Measurements from ENCODE around the gene PGGT1B.
A peak's percentile ranks its signal among the peaks of the same experiment; 100 is the strongest.

PGGT1B gene

GRCh38 chr5:115179030-115179393 lies 83.7 kb downstream of the PGGT1B start:
- ChIA-PET CTCF (interaction anchor here (0.5 to 1.1 kb wide), 2 partner anchors 9 to 815 kb away, joined by 3 read pairs; no protein-coding TSS in a partner anchor), POLR2A (interaction anchor here (1.0 kb wide), 1 partner anchor 10 kb away, joined by 3 read pairs; the partner anchor contains the start of gene TRIM36)
- H3K27me3 ChIP-seq (replicated peaks in 2 of 5; ENCODE audit: control insufficient read depth in 4 of 5, insufficient read depth in 5 of 5, low read length in 4 of 5): peaks cover 28 to 79% (median 59%) of the 10 kb centered on the region in 5 experiments
- peaks cover 0 to 6% (median 0%) of the 10 kb centered on the region in 5 experiments for H3K9me3 ChIP-seq (ENCODE audit: control extremely low read depth in 1 of 5, control insufficient read depth in 4 of 5, insufficient read depth in 2 of 5, low read depth in 1 of 5, low read length in 4 of 5)
- H3K4me1 ChIP-seq (ENCODE audit: control extremely low read depth in 1 of 4, control insufficient read depth in 4 of 4, insufficient read depth in 4 of 4, low read length in 3 of 4): peaks cover 0 to 16% (median 14%) of the 10 kb centered on the region in 4 experiments
- no peaks in the 10 kb centered on the region for H3K36me3 ChIP-seq (ENCODE audit: control insufficient read depth in 4 of 4, insufficient read depth in 4 of 4, low read length in 3 of 4)
- H3K27ac ChIP-seq (ENCODE audit: insufficient read depth in 1 of 2, low read depth in 1 of 2, low read length in 2 of 2, poor library complexity in 1 of 2, severe bottlenecking in 2 of 2): no peak overlapping the region
- peak in 1 of 3 donors; percentile 21 for DNase-seq
- 30% methylated on average over 14 of the region's 30 CpGs for WGBS (ENCODE audit: insufficient coverage)
- H3K4me3 ChIP-seq (ENCODE audit: control insufficient read depth in 1 of 7, extremely low read depth in 1 of 7, insufficient read depth in 4 of 7, low read depth in 2 of 7, low read length in 6 of 7): peak overlapping the region in 2 of 7 experiments; percentile 58 to 61

GRCh38 chr5:115170929-115171510 lies 91.7 kb downstream of the PGGT1B start:
- ChIA-PET CTCF (interaction anchor here (1.2 to 1.7 kb wide), 3 partner anchors 16 to 74 kb away, joined by 3 to 4 read pairs (median 3); no protein-coding TSS in a partner anchor), POLR2A (no interaction called here)
- Histone ChIP-seq H3K9me3 (ENCODE audit: control extremely low read depth in 1 of 5, control insufficient read depth in 4 of 5, insufficient read depth in 2 of 5, low read depth in 1 of 5, low read length in 4 of 5) (peaks cover 0 to 19% (median 13%) of the 10 kb centered on the region in 5 experiments), H3K27me3 (replicated peaks in 2 of 5; ENCODE audit: control insufficient read depth in 4 of 5, insufficient read depth in 5 of 5, low read length in 4 of 5) (peaks cover 18 to 92% (median 35%) of the 10 kb centered on the region in 5 experiments), H3K27ac (ENCODE audit: insufficient read depth in 1 of 2, low read depth in 1 of 2, low read length in 2 of 2, poor library complexity in 1 of 2, severe bottlenecking in 2 of 2) (no peak overlapping the region), H3K4me3 (ENCODE audit: control insufficient read depth in 1 of 7, extremely low read depth in 1 of 7, insufficient read depth in 4 of 7, low read depth in 2 of 7, low read length in 6 of 7) (peak overlapping the region in 6 of 7 experiments; percentile 38 to 78 (median 64)), H3K4me1 (ENCODE audit: control extremely low read depth in 1 of 4, control insufficient read depth in 4 of 4, insufficient read depth in 4 of 4, low read length in 3 of 4) (peaks cover 6 to 25% (median 22%) of the 10 kb centered on the region in 4 experiments), H3K36me3 (ENCODE audit: control insufficient read depth in 4 of 4, insufficient read depth in 4 of 4, low read length in 3 of 4) (no peaks in the 10 kb centered on the region)
- 10% methylated on average over 10 of the region's 16 CpGs for WGBS (ENCODE audit: insufficient coverage)
- no peak for DNase-seq

- DNase-seq: peak in 2 of 3 donors; percentile 38 to 53
- H3K4me1 ChIP-seq (ENCODE audit: control extremely low read depth in 1 of 4, control insufficient read depth in 4 of 4, insufficient read depth in 4 of 4, low read length in 3 of 4): peaks cover 6 to 25% (median 22%) of the 10 kb centered on the region in 4 experiments
- ChIA-PET CTCF (interaction anchor here (1.0 to 1.7 kb wide), 4 partner anchors 12 to 75 kb away, joined by 3 to 4 read pairs (median 3); no protein-coding TSS in a partner anchor), POLR2A (interaction anchor here (1.5 kb wide), 1 partner anchor 9 kb away, joined by 3 read pairs; no protein-coding TSS in a partner anchor)
- no peak overlapping the region for H3K27ac ChIP-seq (ENCODE audit: insufficient read depth in 1 of 2, low read depth in 1 of 2, low read length in 2 of 2, poor library complexity in 1 of 2, severe bottlenecking in 2 of 2)
- H3K36me3 ChIP-seq (ENCODE audit: control insufficient read depth in 4 of 4, insufficient read depth in 4 of 4, low read length in 3 of 4): no peaks in the 10 kb centered on the region
- H3K9me3 ChIP-seq (ENCODE audit: control extremely low read depth in 1 of 5, control insufficient read depth in 4 of 5, insufficient read depth in 2 of 5, low read depth in 1 of 5, low read length in 4 of 5): peaks cover 0 to 26% (median 19%) of the 10 kb centered on the region in 5 experiments
- peaks cover 17 to 96% (median 35%) of the 10 kb centered on the region in 5 experiments for H3K27me3 ChIP-seq (replicated peaks in 2 of 5; ENCODE audit: control insufficient read depth in 4 of 5, insufficient read depth in 5 of 5, low read length in 4 of 5)
- WGBS (ENCODE audit: insufficient coverage): 0% methylated on average over 55 of the region's 69 CpGs
- peak overlapping the region in 6 of 7 experiments; percentile 38 to 78 (median 64) for H3K4me3 ChIP-seq (ENCODE audit: control insufficient read depth in 1 of 7, extremely low read depth in 1 of 7, insufficient read depth in 4 of 7, low read depth in 2 of 7, low read length in 6 of 7)
Measured at GRCh38 chr5:115170134-115170928, 92.3 kb downstream of the PGGT1B start.

DNA sequence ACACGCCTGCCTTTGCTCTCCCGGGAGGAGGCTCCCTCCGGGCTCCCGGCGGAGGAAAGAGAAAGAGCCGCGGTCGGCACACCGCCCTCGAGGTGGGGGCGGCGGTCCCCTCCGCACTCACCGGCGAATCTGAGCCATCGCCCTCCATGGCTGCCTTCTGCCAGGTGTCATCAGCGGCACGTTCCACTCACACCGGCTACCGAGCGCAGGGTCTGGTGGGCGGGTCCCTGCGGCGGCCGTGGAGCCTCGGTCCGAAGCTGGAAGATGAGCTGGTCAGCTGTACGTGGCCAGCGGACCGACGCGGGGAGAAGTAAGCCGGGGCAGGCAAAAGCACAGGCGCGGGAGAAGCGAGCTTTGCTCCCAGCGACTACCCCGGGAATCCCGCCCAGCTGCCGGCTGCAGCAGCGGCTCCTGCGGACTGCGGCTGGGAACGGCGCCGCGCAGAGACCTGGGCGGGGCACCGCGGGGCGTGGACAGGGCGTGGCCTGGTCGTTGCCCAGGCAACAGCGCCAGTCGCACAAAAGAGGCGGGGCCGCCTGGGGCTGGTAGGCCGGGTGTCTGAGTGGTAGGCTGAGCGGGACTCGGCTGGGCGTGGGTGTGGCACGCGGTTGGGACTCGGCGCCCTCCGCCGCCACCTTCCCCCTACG lies 93.1 kb downstream of the PGGT1B start, which contains the start of gene TRIM36:
Gene TRIM36 (minus strand): TSS at position 422 of the 647 bp plus-strand sequence. CDS start 274 bp downstream, at position 148.
- Histone ChIP-seq H3K4me1 (ENCODE audit: control extremely low read depth in 1 of 4, control insufficient read depth in 4 of 4, insufficient read depth in 4 of 4, low read length in 3 of 4) (peaks cover 6 to 25% (median 22%) of the 10 kb centered on the region in 4 experiments), H3K9me3 (ENCODE audit: control extremely low read depth in 1 of 5, control insufficient read depth in 4 of 5, insufficient read depth in 2 of 5, low read depth in 1 of 5, low read length in 4 of 5) (peaks cover 0 to 28% (median 25%) of the 10 kb centered on the region in 5 experiments), H3K36me3 (ENCODE audit: control insufficient read depth in 4 of 4, insufficient read depth in 4 of 4, low read length in 3 of 4) (no peaks in the 10 kb centered on the region), H3K27ac (ENCODE audit: insufficient read depth in 1 of 2, low read depth in 1 of 2, low read length in 2 of 2, poor library complexity in 1 of 2, severe bottlenecking in 2 of 2) (no peak within 1 kb of the TSS), H3K4me3 (ENCODE audit: control insufficient read depth in 1 of 7, extremely low read depth in 1 of 7, insufficient read depth in 4 of 7, low read depth in 2 of 7, low read length in 6 of 7) (peak within 1 kb of the TSS; percentile 35 to 78 (median 71)), H3K27me3 (replicated peaks in 2 of 5; ENCODE audit: control insufficient read depth in 4 of 5, insufficient read depth in 5 of 5, low read length in 4 of 5) (peaks cover 15 to 96% (median 35%) of the 10 kb centered on the region in 5 experiments)
- ChIA-PET POLR2A (interaction anchor here (1.5 kb wide), 1 partner anchor 10 kb away, joined by 3 read pairs; no protein-coding TSS in a partner anchor), CTCF (interaction anchor here (1.0 kb wide), 1 partner anchor 12 kb away, joined by 3 read pairs; no protein-coding TSS in a partner anchor)
- peak; percentile 87 to 92 (median 91) for DNase-seq
- WGBS (ENCODE audit: insufficient coverage): 0% methylated on average over 42 of the region's 68 CpGs

DNA sequence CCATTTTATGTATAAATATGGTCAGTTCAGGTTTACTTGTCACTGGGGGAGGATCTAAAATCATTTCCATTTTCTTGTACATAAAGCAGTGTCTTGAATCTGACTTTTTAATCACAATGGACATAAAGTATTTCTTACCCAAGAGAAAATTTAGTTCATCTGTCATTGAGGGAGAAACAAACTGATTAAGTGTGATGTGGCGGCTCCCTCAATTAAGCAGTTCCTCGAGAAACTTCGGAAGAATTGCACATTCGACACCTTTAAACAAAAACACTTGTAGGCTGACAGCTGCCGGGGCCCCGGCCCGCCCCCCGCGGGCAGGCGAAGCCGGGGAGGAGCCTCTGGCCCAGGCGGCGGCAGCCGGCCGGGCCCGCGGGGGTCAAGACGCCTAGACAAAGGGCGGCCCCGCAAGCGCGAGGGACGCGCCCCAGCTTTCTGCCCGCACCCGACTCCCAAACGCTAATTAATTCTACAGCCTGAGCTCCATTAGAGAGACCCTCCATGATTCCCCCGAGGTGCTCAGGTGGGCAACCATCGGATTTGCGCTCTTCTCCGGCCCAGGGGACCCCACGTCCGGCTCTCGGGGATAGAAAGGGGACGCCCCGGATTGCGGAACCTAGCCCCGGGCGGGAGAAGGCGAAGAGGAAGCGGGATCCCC lies 93.7 kb downstream of the PGGT1B start:
- no peaks in the 10 kb centered on the region for H3K36me3 ChIP-seq (ENCODE audit: control insufficient read depth in 4 of 4, insufficient read depth in 4 of 4, low read length in 3 of 4)
- peaks cover 6 to 25% (median 22%) of the 10 kb centered on the region in 4 experiments for H3K4me1 ChIP-seq (ENCODE audit: control extremely low read depth in 1 of 4, control insufficient read depth in 4 of 4, insufficient read depth in 4 of 4, low read length in 3 of 4)
- H3K27me3 ChIP-seq (replicated peaks in 2 of 5; ENCODE audit: control insufficient read depth in 4 of 5, insufficient read depth in 5 of 5, low read length in 4 of 5): peaks cover 12 to 91% (median 35%) of the 10 kb centered on the region in 5 experiments
- ChIA-PET POLR2A (interaction anchor here (1.5 kb wide), 1 partner anchor 11 kb away, joined by 3 read pairs; no protein-coding TSS in a partner anchor), CTCF (interaction anchor here (1.0 kb wide), 1 partner anchor 13 kb away, joined by 3 read pairs; no protein-coding TSS in a partner anchor)
- peak overlapping the region; percentile 35 to 78 (median 71) for H3K4me3 ChIP-seq (ENCODE audit: control insufficient read depth in 1 of 7, extremely low read depth in 1 of 7, insufficient read depth in 4 of 7, low read depth in 2 of 7, low read length in 6 of 7)
- DNase-seq: peak in 1 of 3 donors; percentile 29
- 2% methylated on average over 25 of the region's 41 CpGs for WGBS (ENCODE audit: insufficient coverage)
- peaks cover 0 to 28% (median 26%) of the 10 kb centered on the region in 5 experiments for H3K9me3 ChIP-seq (ENCODE audit: control extremely low read depth in 1 of 5, control insufficient read depth in 4 of 5, insufficient read depth in 2 of 5, low read depth in 1 of 5, low read length in 4 of 5)
- H3K27ac ChIP-seq (ENCODE audit: insufficient read depth in 1 of 2, low read depth in 1 of 2, low read length in 2 of 2, poor library complexity in 1 of 2, severe bottlenecking in 2 of 2): no peak overlapping the region

- Histone ChIP-seq H3K4me1 (ENCODE audit: control extremely low read depth in 1 of 4, control insufficient read depth in 4 of 4, insufficient read depth in 4 of 4, low read length in 3 of 4) (peaks cover 6 to 25% (median 22%) of the 10 kb centered on the region in 4 experiments), H3K27me3 (replicated peaks in 2 of 5; ENCODE audit: control insufficient read depth in 4 of 5, insufficient read depth in 5 of 5, low read length in 4 of 5) (peaks cover 5 to 74% (median 30%) of the 10 kb centered on the region in 5 experiments), H3K9me3 (ENCODE audit: control extremely low read depth in 1 of 5, control insufficient read depth in 4 of 5, insufficient read depth in 2 of 5, low read depth in 1 of 5, low read length in 4 of 5) (peaks cover 0 to 28% (median 26%) of the 10 kb centered on the region in 5 experiments), H3K4me3 (ENCODE audit: control insufficient read depth in 1 of 7, extremely low read depth in 1 of 7, insufficient read depth in 4 of 7, low read depth in 2 of 7, low read length in 6 of 7) (no peak overlapping the region), H3K27ac (ENCODE audit: insufficient read depth in 1 of 2, low read depth in 1 of 2, low read length in 2 of 2, poor library complexity in 1 of 2, severe bottlenecking in 2 of 2) (no peak overlapping the region), H3K36me3 (ENCODE audit: control insufficient read depth in 4 of 4, insufficient read depth in 4 of 4, low read length in 3 of 4) (no peaks in the 10 kb centered on the region)
- CTCF ChIA-PET: no interaction called here
- POLR2A ChIA-PET: no interaction called here
- WGBS (ENCODE audit: insufficient coverage): 93% methylated on average over 12 of the region's 12 CpGs
- no peak for DNase-seq
Measured at GRCh38 chr5:115166744-115167393, 95.8 kb downstream of the PGGT1B start.
